ENCODE results near the gene PRKCSH.
A peak's percentile ranks its signal among the peaks of the same experiment; 100 is the strongest.
"Not testable (repeated sequence)": the region's sequence is repeated elsewhere in the genome, so short reads cannot be mapped to it uniquely, and the experiment has no call there.

Gene PRKCSH

DNA sequence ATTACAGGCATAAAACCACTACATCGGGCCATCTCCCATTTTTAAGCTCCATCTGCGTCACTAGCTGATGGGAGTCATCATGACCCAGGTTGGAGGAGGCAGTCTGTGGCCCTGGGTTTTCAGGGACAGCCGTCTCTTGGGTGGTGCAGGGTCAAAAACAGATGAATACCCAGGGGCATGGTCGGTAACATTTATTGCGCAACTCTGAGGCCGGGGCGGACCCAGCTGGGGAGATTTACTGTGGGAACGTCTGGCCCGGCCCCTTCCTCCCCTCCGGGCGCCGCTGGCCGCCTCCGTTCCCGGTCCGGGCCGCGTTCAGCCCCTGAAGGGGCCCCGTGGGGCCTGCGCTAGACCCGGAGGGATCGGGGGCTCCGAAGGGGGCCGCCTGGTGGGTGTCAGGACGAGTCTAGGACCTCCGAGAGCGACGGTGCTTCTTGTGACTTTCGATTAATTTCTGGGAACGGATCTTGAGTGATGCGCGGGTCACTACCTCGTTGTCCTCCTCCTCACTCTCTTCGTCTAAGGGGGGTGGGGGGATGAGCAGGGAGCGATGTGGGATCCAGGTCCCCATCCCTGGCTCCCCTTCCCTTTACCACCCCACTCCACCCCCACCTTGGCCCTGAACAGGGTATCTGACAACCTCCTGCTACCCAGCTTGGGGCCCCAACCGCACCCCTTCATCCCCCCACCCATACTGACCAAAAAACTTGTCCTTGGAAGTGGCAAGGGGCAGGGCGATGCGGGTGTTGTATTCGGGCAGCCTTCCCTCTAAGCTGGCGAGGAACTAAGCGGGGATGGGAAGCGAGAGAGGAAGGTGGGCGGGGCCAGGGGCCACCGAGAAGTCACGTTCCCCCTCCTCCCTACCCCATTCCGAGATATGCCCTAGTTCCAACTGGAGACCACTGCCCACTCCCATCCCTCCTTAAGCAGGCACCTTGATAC is 14.7 kb upstream of the PRKCSH start:
- no peak for DNase-seq

DNA sequence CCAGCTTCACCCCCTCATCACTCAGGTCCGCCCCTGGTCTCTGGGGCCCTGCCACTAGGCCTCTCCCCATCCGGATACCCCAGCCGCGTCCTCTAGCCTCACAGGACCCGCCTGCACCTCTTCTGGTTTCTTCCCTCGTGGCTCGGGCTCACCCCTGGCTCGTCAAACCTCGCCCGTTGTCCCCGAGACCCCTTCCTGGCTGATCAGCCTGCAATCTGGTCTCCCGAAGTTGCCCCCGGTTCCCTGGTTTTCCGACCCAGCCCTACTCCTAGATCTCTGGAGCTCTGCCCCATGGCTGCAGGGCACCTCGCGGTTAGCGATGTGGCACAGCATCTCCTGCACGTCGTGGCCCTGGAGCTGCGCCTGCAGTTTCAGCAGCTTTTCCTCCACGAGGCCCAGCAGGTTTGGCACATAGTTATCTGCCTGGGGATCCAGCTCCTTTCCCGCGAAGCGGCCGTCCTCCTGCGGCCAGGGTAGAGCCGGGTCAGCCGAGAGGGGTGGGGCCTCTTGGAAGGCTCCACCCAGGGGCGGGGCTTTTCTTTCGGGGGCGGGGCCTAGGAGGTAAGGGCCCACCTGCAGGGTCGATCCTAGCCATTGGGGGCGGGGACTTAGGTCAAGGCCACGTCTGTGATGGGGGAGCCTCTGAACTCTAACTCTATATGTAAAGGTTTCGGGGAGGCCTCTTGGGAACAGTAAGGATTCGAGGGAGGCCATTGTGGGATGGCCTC is 13.9 kb upstream of the PRKCSH start:
- no peak for DNase-seq

DNA sequence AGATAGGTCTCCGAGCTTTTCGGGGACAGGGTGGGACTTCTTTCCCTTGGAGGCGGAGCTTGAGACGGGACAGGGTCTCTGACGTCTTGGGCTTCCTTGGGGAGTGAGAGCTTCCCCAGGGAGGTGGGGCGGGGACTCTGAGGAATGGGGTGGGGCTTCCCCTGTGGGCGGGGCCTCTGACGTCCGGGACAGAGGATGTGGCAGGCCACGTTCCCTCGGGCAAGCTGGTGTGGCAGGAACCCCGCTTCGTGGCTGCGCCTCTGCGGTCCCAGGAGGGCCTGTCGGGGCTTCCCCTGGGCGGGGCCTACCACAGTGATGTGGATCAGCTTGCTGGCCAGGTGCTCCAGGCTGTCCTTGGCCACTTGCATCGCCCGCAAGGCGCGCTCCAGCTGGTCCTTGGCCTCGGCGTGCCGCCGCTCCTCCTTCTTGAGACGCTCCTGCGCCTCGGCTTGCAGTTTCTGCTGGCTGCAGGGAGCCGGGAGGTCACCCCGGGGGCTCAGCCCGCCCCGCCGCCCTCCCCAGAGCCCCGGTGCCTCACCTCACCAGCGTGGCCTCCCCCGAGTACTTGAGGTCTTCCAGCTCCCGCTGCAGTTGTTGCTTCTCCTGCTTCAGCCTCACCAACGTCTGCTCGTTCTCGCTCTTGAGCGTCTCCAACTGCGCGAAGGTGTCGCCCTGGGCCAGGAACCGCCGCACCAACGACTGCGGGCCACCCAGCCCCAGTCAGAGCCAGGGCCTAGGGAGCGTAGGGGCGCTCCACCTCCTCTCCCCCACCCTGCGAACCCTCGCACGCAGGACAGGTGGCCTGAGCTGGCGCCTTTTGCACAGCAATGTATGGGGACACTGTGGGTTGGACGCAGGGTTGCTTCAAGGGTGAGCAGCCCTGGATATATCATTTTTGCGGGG is 13.0 kb upstream of the PRKCSH start:
- peak; percentile 53 for DNase-seq

DNA sequence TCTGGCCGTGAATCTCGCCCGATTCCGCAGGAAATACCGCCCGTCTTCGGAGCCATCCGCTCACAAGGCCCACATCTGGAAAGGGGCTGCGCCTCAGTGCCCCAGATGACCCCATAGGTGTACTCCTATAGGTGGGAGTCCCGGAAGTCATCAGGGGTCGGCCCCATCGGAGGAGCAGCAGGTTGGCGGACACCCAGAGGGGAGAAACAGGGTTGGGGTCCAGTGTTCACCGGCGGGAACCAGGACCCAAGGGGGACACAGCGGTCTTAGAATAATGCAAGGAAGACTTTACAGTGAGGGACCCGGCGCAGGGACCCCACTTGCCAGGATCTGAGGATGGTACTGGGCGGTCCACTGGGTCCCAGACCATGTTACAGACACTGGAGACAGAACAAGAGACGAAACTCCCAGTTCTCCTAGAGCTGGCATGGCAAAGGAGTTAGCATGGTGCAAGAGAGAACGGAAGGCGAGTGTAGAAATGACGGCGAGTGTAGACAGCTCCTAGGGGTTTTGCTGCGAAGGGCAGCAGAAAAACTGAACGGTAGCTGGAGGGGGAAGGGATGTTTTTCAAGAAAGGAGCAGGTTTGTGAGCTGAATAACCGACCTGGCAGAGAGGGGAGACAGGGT is 12.2 kb upstream of the PRKCSH start:
- DNase-seq = no peak

DNA sequence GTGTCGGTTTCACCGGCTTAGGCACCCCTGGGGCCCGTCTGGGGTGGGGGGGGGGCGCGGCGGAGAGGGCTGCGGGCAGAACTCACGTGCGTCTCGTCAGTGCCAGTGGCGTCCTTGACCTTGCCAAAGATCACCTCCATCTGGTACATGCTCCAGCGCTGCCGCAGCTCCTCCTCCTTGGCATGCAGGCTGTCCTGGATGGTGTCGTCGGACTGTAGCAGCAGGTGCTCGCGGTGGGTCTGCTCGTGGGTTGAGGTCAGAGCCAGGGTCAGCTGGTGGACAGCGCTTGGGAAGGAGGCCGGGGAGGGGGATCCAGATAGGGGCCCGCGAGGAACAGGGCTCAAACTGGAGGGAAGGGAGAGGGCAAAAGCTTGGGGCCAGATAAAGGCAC is 11.6 kb upstream of the PRKCSH start:
- no peak for DNase-seq

DNA sequence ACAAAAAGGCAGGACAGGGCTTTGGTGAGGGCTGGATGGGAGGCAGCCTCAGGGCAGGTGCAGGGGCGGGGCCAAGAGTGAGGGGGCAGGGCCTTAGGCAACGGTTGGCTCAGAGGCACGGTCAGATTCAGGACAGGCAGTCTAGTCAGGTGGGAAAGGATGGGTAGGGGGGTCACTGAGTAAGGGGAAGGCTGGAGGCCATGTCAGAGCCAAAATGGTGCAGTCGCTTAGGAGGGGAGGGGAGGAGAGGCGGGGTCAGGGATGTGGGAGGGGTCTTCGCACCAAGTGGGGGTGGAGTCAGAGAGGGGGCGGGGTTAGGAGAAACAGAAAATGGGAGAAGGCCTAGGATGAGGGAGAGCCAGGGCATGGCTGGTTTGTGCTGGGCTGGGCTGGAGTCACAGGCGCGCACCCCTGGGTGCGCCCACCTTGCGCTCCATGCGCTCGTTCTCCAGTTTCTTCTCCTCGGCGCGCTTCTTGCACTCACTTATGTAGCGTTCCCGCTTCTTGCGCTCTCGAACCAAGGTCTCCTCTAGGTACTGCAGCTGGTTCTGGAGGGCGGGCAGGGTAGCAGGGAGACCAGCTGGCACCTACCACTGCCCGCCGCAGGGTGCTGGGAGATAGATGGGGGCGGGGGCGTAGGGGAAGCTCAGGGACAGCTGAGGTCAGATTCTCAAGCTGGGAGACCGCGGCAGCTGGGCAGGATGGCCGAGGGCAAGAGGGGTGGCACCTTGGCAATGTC is 9.5 kb upstream of the PRKCSH start:
- no peak for DNase-seq

DNA sequence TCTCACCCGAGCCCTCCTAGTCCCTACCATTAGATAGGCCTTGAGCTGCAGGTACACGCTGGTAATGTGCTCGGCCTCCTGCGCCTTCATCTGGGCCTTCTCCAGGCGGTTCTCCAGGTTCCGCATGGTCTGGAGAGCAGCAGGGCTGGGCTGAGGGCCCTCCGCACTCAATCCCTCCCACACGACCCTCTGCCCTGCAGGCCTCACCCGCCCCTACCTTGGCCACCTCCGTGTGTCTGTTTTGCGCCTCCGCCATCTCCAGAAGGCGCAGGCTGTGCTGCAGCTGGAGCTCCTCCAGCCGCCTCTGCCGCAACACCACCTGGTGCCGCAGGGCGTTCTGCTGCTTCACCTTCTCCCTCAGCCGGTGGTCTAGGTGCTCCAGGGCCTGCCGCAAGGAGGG is 8.8 kb upstream of the PRKCSH start:
- DNase-seq = no peak

DNA sequence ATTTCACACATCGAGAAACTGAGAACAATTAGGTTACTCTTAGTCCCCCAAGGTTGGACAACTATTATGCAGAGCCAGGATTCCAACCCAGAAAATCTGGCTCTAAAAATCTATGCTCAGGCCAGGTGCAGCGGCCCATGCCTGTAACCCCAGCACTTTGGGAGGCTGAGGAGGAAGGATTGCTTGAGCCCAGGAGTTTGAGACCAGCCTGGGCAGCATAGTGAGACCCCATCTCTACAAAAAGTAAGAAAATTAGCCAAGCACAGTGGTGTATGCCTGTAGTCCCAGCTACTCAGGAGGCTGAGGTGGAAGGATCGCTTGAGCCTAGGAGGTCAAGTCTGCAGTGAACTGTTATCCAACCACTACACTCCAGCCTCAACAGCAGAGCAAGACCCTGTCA is 1.9 kb upstream of the PRKCSH start:
- DNase-seq = not testable (repeated sequence)

DNA sequence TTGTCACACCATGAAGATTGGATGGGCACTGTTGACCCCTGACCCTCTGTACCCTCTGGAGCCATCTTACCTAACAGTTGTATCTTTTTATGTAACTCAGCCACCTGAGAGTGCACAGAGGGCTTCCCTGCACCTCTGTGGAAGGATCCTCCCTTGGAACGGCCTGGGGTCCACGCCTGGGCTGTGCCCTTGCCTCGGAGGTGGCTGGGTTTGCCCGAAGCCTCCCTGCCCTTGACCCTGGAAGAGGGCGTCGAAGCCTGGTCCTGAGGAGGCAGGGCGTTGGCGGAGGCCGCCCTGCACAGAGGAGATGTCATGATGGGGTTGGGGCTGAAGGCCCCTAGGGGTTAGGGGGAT is 755 bp upstream of the PRKCSH start:
- no peak for DNase-seq

DNA sequence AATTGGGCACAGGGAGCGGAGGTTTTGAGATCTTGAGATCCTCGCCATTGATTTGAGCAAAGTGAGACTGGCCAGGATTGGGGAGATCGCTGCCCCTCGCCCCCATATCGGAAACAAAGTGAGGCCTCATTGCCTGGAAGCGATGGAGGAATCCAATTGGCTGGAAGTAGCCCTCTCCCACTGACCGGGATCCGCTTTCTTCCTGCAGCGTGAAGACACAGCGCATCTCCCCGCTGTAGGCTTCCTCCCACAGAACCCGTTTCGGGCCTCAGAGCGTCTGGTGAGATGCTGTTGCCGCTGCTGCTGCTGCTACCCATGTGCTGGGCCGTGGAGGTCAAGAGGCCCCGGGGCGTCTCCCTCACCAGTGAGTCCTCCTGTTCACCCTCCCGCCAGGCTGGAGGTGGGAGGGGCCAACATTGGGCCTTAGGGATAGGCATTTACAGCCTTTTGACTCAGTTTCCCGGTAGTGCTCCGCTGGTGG is 438 bp downstream of the PRKCSH start:
- DNase-seq = peak; percentile 26

DNA sequence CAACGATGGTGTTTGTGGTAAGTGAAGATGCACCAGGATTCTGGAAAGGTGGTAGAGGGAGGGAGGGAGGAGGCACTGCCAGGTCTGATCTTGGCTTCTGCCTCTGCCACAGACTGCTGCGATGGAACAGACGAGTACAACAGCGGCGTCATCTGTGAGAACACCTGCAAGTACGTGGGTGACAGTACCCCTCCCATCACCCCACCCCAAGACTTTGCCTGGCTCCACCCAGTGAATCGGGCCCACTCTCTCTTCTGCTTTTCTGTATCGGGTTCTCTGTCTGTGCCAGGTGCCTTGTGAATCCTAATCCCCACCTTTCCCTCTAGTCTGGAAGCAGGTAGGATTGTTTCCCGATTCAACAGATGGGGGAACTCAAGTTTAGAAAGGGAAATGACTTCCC is 2.5 kb downstream of the PRKCSH start:
- DNase-seq = no peak

DNA sequence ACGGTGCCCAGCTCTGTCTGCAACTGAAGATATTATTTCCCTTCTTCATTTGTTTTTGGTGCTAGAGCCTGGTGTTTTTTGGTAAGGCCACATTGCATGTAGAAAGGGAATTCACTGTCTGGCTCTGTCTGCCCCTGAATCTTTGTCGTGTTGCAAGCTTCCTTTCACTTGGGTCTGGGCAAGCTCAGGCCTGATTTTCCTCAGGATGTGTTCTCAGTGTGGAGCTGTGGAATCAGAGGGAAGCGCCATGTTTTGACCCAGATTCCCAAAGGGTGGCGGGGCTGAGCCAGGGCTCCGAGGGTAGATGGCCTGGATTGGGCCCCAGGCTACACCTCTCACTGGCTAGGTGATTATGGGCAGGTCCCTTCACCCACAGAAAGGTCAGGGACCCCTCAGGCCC is 8.6 kb downstream of the PRKCSH start:
- no peak for DNase-seq

DNA sequence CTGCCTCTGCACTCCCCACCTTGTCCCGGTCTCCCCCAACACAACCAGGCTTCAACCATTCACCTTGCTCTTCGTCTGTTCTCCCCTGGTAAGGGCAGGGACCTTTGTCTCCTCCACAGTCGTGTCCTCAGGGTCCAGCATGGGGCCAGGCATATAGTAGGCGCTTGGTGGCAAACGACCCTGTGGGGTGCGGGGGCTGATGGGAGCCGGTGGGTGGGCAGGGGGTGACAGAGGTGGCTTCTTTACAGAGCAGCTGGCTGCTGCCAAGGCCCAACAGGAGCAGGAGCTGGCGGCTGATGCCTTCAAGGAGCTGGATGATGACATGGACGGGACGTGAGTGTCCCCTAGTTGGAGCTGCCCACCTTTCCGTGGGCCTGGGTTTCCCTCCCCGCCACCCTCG is 9.7 kb downstream of the PRKCSH start:
- DNase-seq = no peak

DNA sequence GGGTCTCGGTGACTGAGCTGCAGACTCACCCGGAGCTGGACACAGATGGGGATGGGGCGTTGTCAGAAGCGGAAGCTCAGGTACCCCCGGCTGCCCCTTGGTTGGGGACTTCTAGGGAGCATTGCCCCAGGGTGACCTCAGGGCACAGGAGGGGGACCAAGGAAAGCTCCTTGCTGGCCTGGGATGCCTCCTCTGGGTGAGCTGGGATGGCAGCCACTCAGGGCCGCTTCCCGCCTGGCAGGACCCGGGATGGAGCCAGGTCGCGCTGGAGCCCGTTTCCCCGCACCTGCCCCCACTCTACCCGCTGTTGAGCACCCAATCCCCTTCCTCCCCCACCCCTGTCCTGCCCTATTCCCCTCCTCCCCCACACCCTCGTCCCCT is 10.8 kb downstream of the PRKCSH start:
- DNase-seq = no peak

DNA sequence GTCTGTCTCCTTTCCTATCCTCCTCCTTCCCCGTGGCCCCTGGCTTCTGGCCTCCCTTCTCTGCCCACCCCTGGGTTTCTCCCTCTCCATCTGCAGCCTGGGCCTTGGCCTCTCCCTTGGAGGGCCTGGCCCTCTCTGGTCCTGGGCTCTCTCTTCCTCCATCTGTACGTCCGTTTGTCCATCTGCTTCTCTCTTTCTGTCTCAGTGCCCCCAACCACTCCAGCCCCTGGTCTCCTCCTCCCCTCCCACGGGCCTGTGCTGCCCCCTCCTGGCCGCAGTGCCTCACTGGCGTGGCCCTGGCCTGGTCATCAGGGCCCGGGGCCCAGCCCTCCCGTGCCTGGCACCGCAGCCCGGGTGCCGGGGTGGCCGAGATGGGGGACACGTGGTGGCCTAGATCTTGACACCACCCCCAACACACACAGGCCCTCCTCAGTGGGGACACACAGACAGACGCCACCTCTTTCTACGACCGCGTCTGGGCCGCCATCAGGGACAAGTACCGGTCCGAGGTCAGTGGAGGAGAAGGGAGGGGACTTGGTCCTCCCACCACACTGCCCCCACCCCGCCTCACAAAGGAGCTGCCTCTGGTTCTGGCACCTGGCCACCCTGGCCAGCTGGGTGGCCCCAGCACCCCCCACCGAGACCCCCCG is 11.3 kb downstream of the PRKCSH start:
- DNase-seq = peak; percentile 69

DNA sequence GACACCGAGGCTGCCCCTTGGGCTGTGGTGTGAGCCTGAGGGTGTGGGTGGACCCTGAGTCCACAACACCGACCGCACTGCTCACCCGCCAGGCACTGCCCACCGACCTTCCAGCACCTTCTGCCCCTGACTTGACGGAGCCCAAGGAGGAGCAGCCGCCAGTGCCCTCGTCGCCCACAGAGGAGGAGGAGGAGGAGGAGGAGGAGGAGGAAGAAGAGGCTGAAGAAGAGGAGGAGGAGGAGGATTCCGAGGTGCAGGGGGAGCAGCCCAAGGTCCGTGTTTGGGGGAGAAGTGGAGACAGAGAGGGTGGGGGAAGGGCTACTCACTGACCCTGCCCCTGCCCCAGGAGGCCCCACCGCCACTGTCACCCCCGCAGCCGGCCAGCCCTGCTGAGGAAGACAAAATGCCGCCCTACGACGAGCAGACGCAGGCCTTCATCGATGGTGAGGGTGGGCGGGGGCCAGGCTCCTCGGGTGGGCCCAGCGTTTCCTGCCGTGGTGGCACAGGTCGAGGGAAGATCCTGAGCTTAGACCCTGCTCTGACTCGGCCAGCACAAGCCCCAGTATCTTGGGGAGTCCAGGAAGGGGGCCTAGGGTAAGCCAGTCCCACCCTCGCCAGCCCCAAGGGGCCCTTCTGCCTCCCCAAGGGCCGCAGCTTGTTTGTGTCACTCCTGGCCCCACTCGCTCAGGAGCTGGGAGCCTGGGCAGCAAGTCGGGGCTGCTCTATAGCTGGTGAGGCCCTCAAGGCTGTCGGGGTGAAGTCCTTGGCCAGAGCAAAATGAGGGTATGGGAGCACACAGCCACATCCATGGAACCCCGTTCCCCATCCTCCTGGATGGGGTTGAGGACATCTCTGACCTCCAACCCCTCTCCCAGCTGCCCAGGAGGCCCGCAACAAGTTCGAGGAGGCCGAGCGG is 12.2 kb downstream of the PRKCSH start:
- no peak for DNase-seq

DNA sequence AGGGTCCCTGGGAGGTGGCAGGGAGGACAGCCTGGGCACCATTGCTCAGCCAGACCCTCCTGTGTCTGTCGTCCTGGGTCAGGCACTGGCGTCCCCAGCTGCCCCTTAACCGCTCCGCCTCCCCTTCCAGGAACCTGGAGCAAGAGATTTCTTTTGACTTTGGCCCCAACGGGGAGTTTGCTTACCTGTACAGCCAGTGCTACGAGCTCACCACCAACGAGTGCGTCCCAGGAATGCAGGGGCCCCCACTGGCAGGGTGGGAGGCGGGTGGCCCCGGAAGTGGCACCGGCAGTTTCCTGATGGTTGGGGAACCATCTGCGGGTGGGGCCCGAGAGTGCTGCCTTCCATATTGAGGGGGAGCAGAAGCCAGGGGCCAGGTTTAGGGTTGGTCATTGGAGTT is 13.0 kb downstream of the PRKCSH start:
- no peak for DNase-seq

DNA sequence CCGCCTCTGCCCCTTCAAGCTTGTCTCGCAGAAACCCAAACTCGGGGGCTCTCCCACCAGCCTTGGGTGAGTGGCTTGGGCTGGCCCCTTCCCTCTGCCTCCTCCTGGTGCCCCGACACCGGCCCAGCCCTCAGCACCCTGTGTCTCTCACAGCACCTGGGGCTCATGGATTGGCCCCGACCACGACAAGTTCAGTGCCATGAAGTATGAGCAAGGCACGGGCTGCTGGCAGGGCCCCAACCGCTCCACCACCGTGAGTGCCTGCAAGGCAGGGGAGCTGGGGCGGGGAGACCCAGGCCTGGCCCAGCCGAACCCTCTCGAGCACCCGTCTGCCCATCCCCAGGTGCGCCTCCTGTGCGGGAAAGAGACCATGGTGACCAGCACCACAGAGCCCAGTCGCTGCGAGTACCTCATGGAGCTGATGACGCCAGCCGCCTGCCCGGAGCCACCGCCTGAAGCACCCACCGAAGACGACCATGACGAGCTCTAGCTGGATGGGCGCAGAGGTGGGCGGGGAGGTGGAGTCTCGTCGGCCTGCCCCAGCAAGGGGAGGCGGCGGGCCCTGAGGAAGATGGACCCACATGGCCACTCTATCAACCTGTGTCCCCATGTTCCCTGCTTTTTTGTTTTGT is 13.6 kb downstream of the PRKCSH start:
- DNase-seq = no peak

DNA sequence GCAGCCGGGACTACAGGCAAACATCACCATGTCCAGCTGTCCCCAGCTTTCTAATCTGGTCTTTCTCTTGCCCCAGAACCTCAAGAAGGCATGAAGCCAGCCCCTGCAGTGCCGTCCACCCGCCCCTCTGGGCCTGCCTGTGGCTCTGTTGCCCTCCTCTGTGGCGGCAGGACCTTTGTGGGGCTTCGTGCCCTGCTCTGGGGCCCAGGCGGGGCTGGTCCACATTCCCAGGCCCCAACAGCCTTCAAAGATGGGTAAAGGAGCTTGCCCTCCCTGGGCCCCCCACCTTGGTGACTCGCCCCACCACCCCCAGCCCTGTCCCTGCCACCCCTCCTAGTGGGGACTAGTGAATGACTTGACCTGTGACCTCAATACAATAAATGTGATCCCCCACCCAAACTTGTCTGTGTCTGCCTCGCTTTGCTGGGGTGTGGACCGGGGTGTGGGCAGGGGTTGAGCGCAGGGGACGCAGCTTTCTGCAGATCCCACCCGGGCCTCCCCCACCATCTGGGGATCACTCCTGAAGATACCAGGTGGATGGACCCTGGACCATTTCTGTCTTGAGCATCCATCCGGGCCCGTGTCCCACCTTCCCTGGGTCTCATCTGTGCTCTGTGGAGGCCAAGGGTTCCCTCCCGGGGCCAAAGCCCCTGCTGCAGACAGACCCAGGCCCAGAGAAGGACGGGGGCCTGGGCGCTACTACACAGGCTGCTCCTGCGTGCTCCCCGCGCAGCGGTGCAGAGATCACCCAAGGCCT is 15.3 kb downstream of the PRKCSH start:
- no peak for DNase-seq
